ENCODE data around the gene RXRA.

The RXRA gene

GRCh38 chr9:134457321-134458206, 131.3 kb downstream of the RXRA start:
- H3K27ac ChIP-seq: no peak overlapping the region

DNA sequence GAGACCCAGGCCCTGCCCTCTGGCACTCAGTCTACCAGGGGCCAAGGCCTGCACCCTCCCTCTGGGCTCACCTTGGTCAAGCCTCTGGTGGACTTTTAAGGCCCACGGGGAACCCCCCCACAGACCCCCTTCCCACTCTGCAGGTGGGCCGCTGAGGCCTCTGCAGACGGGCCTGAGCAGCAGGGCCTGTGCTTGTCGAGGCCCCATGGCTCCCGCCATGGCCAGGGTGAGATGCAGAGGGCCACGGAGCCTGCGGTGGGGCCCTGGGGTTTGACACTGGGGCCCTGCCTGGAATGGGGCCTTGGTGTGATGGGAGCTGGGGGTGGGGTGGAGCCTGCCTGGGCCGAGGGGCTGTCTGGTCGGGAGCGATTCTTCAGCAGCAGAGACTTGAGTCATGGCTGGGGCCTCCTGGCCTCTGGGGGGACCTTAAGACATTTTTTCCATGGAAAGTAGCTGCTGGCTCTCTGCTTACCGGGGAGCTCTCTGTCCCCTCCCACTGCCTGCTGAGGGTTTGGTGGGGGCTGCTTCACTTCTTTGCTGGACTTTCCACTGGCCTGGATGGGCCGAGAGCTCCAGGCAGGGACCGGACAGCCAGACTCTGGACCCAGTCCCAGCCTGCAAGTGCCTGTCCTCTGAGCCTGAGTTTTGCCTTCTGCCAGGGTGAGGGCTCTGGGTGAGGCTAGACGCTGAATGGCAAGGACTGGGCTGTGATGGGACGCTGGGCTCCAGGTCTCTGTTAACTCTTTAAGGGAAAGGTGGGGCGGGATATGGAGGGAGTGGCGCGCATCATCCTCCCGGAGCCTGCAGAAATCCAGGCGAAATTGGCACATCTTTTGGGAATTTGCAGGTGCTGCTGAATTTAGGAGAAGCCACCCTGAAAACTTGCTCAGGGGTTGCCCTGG, 132.2 kb downstream of the RXRA start:
- no peak overlapping the region for H3K27ac ChIP-seq
- no peak for TF ChIP-seq ZFX (IDR thresholded peaks at IDR 0.05; ENCODE audit: borderline replicate concordance)
- TF ChIP-seq, protein P1, sequence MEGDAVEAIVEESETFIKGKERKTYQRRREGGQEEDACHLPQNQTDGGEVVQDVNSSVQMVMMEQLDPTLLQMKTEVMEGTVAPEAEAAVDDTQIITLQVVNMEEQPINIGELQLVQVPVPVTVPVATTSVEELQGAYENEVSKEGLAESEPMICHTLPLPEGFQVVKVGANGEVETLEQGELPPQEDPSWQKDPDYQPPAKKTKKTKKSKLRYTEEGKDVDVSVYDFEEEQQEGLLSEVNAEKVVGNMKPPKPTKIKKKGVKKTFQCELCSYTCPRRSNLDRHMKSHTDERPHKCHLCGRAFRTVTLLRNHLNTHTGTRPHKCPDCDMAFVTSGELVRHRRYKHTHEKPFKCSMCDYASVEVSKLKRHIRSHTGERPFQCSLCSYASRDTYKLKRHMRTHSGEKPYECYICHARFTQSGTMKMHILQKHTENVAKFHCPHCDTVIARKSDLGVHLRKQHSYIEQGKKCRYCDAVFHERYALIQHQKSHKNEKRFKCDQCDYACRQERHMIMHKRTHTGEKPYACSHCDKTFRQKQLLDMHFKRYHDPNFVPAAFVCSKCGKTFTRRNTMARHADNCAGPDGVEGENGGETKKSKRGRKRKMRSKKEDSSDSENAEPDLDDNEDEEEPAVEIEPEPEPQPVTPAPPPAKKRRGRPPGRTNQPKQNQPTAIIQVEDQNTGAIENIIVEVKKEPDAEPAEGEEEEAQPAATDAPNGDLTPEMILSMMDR (IDR thresholded peaks at IDR 0.05): no peak

More at GRCh38 chr9:134457321-134458206, 131.3 kb downstream of the RXRA start:
- TF ChIP-seq, protein P1 (IDR thresholded peaks at IDR 0.05): no peak
- no peak for TF ChIP-seq ZFX (IDR thresholded peaks at IDR 0.05; ENCODE audit: borderline replicate concordance)

- TF ChIP-seq, protein P1 (IDR thresholded peaks at IDR 0.05): no peak
- TF ChIP-seq ZFX (IDR thresholded peaks at IDR 0.05; ENCODE audit: borderline replicate concordance): no peak
Measured at GRCh38 chr9:134459164-134459563, 132.9 kb downstream of the RXRA start.

GRCh38 chr9:134459573-134459972, 133.3 kb downstream of the RXRA start:
- TF ChIP-seq, protein P1 (IDR thresholded peaks at IDR 0.05): no peak
- TF ChIP-seq ZFX (IDR thresholded peaks at IDR 0.05; ENCODE audit: borderline replicate concordance): no peak
- no peak overlapping the region for H3K27ac ChIP-seq

More at GRCh38 chr9:134459164-134459563, 132.9 kb downstream of the RXRA start:
- H3K27ac ChIP-seq: no peak overlapping the region

- H3K27ac ChIP-seq: no peak overlapping the region
- TF ChIP-seq, protein P1 (IDR thresholded peaks at IDR 0.05): no peak
- no peak for TF ChIP-seq ZFX (IDR thresholded peaks at IDR 0.05; ENCODE audit: borderline replicate concordance)
Measured at GRCh38 chr9:134460206-134460605, 134.0 kb downstream of the RXRA start.

- no peak for TF ChIP-seq ZFX (IDR thresholded peaks at IDR 0.05; ENCODE audit: borderline replicate concordance)
- TF ChIP-seq, protein P1 (IDR thresholded peaks at IDR 0.05): no peak
- no peak overlapping the region for H3K27ac ChIP-seq
Measured at GRCh38 chr9:134460896-134461295, 134.6 kb downstream of the RXRA start.

Data from 22Rv1 (cell line).